GM23248 (cell line): Measurements from ENCODE around the gene SGMS1. TPM values are rescaled to one million over a fixed set of nuclear protein-coding genes. Genes with fewer than 3 reads are reported as not detected.

Experiments
- DNase-seq: peaks from one replicate; pipeline ENCODE4 v3.0.0-alpha.2; 2015
- H2AFZ ChIP-seq: fragments of 200-600 bp; sonication (generic); 2 replicates; pipeline ENCODE4 v1.6.1; 2016; ENCODE audit warnings: antibody characterized with exemption
- H3F3A ChIP-seq: fragments of 200-600 bp; sonication (generic); 2 replicates; pipeline ENCODE4 v1.6.1; 2016; ENCODE audit warnings: mild to moderate bottlenecking, antibody characterized with exemption, mixed run types; ENCODE audit not compliant: insufficient read depth
- H3K27ac ChIP-seq: fragments of 200-600 bp; sonication (generic); 2 replicates; pipeline ENCODE4 v1.5.1; 2016; ENCODE audit warnings: mild to moderate bottlenecking
- H3K27me3 ChIP-seq: fragments of 200-600 bp; sonication (generic); replicated peaks from 2 replicates; pipeline ENCODE4 v1.6.1; 2016; ENCODE audit warnings: mild to moderate bottlenecking; ENCODE audit not compliant: insufficient read depth
- H3K36me3 ChIP-seq: fragments of 200-600 bp; sonication (generic); 2 replicates; pipeline ENCODE4 v1.6.1; 2016; ENCODE audit warnings: low read depth, mild to moderate bottlenecking
- H3K4me1 ChIP-seq: fragments of 200-600 bp; sonication (generic); 2 replicates; pipeline ENCODE4 v1.6.1; 2016; ENCODE audit warnings: mild to moderate bottlenecking; ENCODE audit not compliant: insufficient read depth
- H3K4me2 ChIP-seq: fragments of 200-600 bp; sonication (generic); one replicate; pipeline ENCODE4 v1.6.1; 2016; ENCODE audit warnings: mild to moderate bottlenecking; ENCODE audit not compliant: unreplicated experiment
- H3K4me3 ChIP-seq: fragments of 200-600 bp; sonication (generic); 2 replicates; pipeline ENCODE4 v1.5.1; 2016; ENCODE audit warnings: mild to moderate bottlenecking
- H3K79me2 ChIP-seq: fragments of 200-600 bp; sonication (generic); 2 replicates; pipeline ENCODE4 v1.6.1; 2016; ENCODE audit warnings: mild to moderate bottlenecking; ENCODE audit not compliant: insufficient read depth
- H3K9ac ChIP-seq: fragments of 200-600 bp; sonication (generic); 2 replicates; pipeline ENCODE4 v1.6.1; 2016; ENCODE audit warnings: mild to moderate bottlenecking
- H3K9me2 ChIP-seq: fragments of 200-600 bp; sonication (generic); 2 replicates; pipeline ENCODE4 v1.6.1; 2016; ENCODE audit warnings: mixed run types, mild to moderate bottlenecking, moderate library complexity; ENCODE audit not compliant: insufficient read depth
- H3K9me3 ChIP-seq: fragments of 200-600 bp; sonication (generic); one replicate; pipeline ENCODE4 v1.6.1; 2017; ENCODE audit warnings: low read depth
- H4K20me1 ChIP-seq: fragments of 200-600 bp; sonication (generic); 2 replicates; pipeline ENCODE4 v1.6.0; 2016; ENCODE audit not compliant: insufficient read depth
- EZH2 ChIP-seq: fragments of 200-600 bp; sonication (generic); IDR thresholded peaks from 2 replicates; pipeline ENCODE4 v1.6.1; 2018; ENCODE audit warnings: antibody characterized with exemption, mild to moderate bottlenecking; ENCODE audit not compliant: insufficient read depth, poor library complexity, severe bottlenecking
- EZH2phosphoT487 ChIP-seq: fragments of 200-600 bp; sonication (generic); IDR thresholded peaks from 2 replicates; pipeline ENCODE4 v1.6.1; 2018; ENCODE audit warnings: antibody characterized with exemption, moderate library complexity, mild to moderate bottlenecking, low read depth; ENCODE audit not compliant: insufficient read depth
- WGBS, 2 experiments: methylation state at CpG; one replicate each; pipeline ENCODE4 v1.1.6; 2015 to 2017; ENCODE audit warnings: low lambda C conversion rate in 2 of 2, low coverage in 1 of 2; ENCODE audit errors: missing lambda C conversion rate in 2 of 2; 5-methylcytosine and 5-hydroxymethylcytosine counted together
- in situ Hi-C: fragments of 300-500 bp; cut with MboI; formaldehyde crosslinking; loops from 2 replicates; pipeline ENCODE4 v1.15.0; 2020
- polyA plus RNA-seq: library from polyadenylated mRNA; unstranded; fragments of >200 nt; fragmentation: Nextera tagmentation; extraction: Ambion mirVana; gene quantifications from 2 replicates; pipeline ENCODE4 v1.2.1, GENCODE V29; 2016
- total RNA-seq: library from RNA; depleted of rRNA; stranded (reverse); fragments of >200 nt; shearing (Covaris generic); gene quantifications from 2 replicates; pipeline ENCODE4 v1.2.3, GENCODE V29; 2014

SGMS1 gene
- total and polyA plus RNA-seq, 2 experiments from 2014 or later = 22.7 to 53.6 TPM

DNA sequence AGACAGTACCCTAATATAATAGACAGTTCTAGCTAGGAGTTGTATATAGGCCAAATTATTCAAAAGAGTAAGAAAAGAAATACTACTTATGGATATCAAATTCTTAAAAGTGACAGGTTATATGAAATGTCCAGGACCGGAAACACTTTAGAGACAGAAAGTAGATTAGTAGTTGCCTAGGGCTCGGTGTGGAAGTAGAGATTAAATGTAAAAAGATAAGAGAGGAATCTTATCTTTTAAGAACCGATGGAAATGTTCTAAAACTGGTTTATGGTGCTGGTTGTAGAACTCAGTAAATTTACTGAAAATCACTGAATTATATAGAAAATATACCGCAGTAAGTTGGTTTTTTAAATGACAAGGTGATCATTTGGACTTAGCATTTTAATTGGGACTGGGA is 224.9 kb downstream of the SGMS1 start:
- no peak for DNase-seq
- peaks cover 10% of the 10 kb centered on the region; the same call in 1 of the 2 replicates for H3F3A ChIP-seq
- H3K9ac ChIP-seq = no peak overlapping the region
- no peak overlapping the region for H2AFZ ChIP-seq
- no peak overlapping the region for H3K4me2 ChIP-seq
- peaks cover 38% of the 10 kb centered on the region for H3K4me1 ChIP-seq
- no peaks in the 10 kb centered on the region for H3K9me2 ChIP-seq
- H3K79me2 ChIP-seq = peaks cover 84% of the 10 kb centered on the region
- H3K27me3 ChIP-seq = no peaks in the 10 kb centered on the region
- in situ Hi-C loops = no loop called here
- H4K20me1 ChIP-seq = no peaks in the 10 kb centered on the region; the same call in 1 of the 2 replicates
- 98 to 99% methylated on average over 4 of the region's 4 CpGs for WGBS, 2 experiments
- TF ChIP-seq EZH2 = no peak
- TF ChIP-seq EZH2phosphoT487 = no peak
- no peak overlapping the region for H3K4me3 ChIP-seq
- no peak overlapping the region for H3K27ac ChIP-seq
- no peaks in the 10 kb centered on the region for H3K36me3 ChIP-seq
- no peaks in the 10 kb centered on the region for H3K9me3 ChIP-seq

- Histone ChIP-seq H3K27me3 (no peaks in the 10 kb centered on the region), H3F3A (peaks cover 10% of the 10 kb centered on the region; the same call in 1 of the 2 replicates), H3K36me3 (no peaks in the 10 kb centered on the region), H3K79me2 (peaks cover 84% of the 10 kb centered on the region), H2AFZ (no peak overlapping the region), H3K4me2 (no peak overlapping the region), H3K27ac (no peak overlapping the region), H3K4me3 (no peak overlapping the region), H4K20me1 (peaks cover under 1% of the 10 kb centered on the region; the same call in 1 of the 2 replicates), H3K9ac (no peak overlapping the region), H3K9me2 (no peaks in the 10 kb centered on the region), H3K9me3 (no peaks in the 10 kb centered on the region), H3K4me1 (peaks cover 42% of the 10 kb centered on the region)
- in situ Hi-C loops = no loop called here
- 58 to 60% methylated on average over 2 of the region's 2 CpGs for WGBS, 2 experiments
- TF ChIP-seq EZH2 = no peak
- TF ChIP-seq EZH2phosphoT487 = no peak
- no peak for DNase-seq
Measured at GRCh38 chr10:50398381-50398780, 225.4 kb downstream of the SGMS1 start.

DNA sequence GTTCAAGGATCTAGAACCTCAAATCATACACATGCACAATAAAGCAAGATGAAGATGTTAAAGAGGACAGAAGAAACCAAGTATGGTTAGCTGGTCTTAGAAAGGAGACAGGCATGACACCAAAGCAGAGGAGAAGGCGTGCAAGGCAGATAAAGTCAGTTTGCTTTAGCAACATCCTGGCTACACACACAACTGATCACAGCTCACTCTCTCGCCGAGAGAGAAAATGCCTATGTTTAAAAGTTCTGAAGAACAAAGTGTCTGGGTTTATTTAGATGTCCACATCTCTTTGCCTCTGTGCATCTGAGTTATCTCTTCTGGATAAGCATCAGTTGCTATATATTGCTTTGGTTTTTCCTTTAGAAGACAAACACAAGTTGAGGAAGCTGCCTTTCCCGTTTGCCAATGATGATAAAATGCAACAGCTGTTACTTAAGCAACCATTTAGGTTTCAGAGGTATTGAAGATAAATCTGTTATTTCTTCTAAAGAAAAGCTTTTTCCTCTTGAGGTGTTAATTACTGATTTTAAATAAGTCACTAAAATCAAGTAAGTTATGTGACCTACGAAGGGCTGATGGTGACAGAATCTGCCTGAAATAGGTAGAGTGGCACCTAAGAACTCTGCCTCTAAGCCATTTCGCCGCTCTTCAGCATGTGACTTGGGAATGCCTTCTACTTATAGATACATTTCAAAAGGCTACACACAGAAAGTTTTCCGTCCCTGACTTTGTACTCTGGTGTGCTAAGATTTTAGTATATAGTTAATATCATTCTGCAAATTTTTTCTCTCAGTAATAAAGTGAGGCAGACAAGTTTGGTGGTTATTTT is 226.2 kb downstream of the SGMS1 start:
- Histone ChIP-seq H3K27me3 (no peaks in the 10 kb centered on the region), H4K20me1 (peaks cover 5% of the 10 kb centered on the region; the same call in 1 of the 2 replicates), H3K9ac (no peak overlapping the region), H3K27ac (no peak overlapping the region), H2AFZ (no peak overlapping the region), H3K9me2 (no peaks in the 10 kb centered on the region), H3K79me2 (peaks cover 84% of the 10 kb centered on the region), H3K4me1 (peaks cover 43% of the 10 kb centered on the region), H3K4me3 (no peak overlapping the region), H3K9me3 (no peaks in the 10 kb centered on the region), H3K4me2 (no peak overlapping the region), H3F3A (peaks cover 10% of the 10 kb centered on the region; the same call in 1 of the 2 replicates), H3K36me3 (no peaks in the 10 kb centered on the region)
- no peak for TF ChIP-seq EZH2
- TF ChIP-seq EZH2phosphoT487 = no peak
- in situ Hi-C loops = no loop called here
- DNase-seq = no peak
- 85 to 89% methylated on average over 8 of the region's 8 CpGs for WGBS, 2 experiments

DNA sequence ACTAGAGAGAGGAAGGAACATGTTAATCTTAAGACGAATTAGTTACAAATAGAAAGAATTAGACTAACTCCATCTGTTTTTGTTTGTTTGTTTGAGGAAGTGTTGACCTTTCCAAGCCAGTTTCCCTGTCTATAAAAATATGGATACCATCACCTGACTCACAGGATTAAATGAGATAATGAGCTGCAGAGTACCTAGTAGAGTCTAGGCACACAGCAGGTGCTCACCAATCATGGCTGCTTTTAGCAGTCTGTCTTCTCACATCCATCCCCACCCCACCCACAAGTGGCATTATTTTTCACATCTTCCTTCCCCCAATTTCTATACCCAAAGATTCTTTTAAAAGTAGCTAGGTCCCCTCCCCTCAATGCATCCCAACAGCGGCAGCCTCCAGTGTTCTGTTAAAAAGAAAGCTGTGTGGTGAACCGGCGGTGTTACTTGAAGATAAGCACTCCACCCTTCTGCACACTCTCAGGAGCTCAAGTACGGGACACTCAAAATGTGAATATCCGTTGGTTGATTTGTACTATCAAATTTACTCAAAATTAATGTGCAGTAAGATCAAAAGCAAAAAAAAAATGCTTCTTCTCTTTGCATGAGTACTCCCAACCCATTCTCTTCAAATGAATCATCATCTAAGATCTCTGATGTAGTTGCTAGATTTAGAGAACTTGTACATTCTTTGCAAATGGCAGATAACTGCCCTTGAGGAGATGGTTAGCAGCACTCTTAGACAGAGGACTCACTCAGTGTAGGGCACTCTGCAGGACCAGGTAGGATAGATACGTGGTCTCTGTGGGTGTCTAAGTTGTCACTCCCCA is 227.1 kb downstream of the SGMS1 start:
- Histone ChIP-seq H3K27ac (no peak overlapping the region), H4K20me1 (peaks cover 5% of the 10 kb centered on the region; the same call in 1 of the 2 replicates), H3K9ac (no peak overlapping the region), H3K9me2 (no peaks in the 10 kb centered on the region), H3K36me3 (no peaks in the 10 kb centered on the region), H3F3A (peaks cover 10% of the 10 kb centered on the region; the same call in 1 of the 2 replicates), H2AFZ (no peak overlapping the region), H3K4me2 (no peak overlapping the region), H3K79me2 (peaks cover 84% of the 10 kb centered on the region), H3K4me1 (peaks cover 39% of the 10 kb centered on the region), H3K4me3 (no peak overlapping the region), H3K9me3 (no peaks in the 10 kb centered on the region), H3K27me3 (no peaks in the 10 kb centered on the region)
- DNase-seq = peak; percentile 77
- 75 to 78% methylated on average over 7 of the region's 7 CpGs for WGBS, 2 experiments
- TF ChIP-seq EZH2phosphoT487 (no peak), EZH2 (no peak)
- in situ Hi-C loops = no loop called here
